HEK293 (cell line): ENCODE data around the gene CYTH3.

Source experiments
- CTCF ChIA-PET: fragments of 350-600 bp; formaldehyde crosslinking; extraction: SDS; loops from one replicate; lab custom pipeline; 2021; ENCODE audit warnings: antibody characterized with exemption; lab: Yijun Ruan, JAX
- POLR2A ChIA-PET: fragments of 300-600 bp; formaldehyde crosslinking; extraction: SDS; loops from one replicate; lab custom pipeline; 2020; ENCODE audit warnings: antibody characterized with exemption, inconsistent platforms; lab: Yijun Ruan, JAX
- H3K27ac ChIP-seq: fragments of 200-500 bp; sonication (Bioruptor generic); 2 replicates; pipeline ENCODE4 v1.5.1; 2014; ENCODE audit warnings: low read depth, low read length, control low read depth, inconsistent platforms; ENCODE audit errors: extremely low read depth
- H3K36me3 ChIP-seq, 2 experiments: fragments of 200-500 bp in 1 of 2; sonication (Bioruptor generic) in 1 of 2; 1 replicate in 1 of 2; 2 replicates in 1 of 2; pipeline ENCODE4 v1.5.1; 2014 to 2017; ENCODE audit warnings: inconsistent platforms in 2 of 2, low read length in 2 of 2; ENCODE audit not compliant: control insufficient read depth in 2 of 2, insufficient read depth in 1 of 2
- H3K4me1 ChIP-seq: fragments of 200-500 bp; sonication (Bioruptor generic); 2 replicates; pipeline ENCODE4 v1.5.1; 2014; ENCODE audit warnings: mild to moderate bottlenecking, low read length, inconsistent platforms; ENCODE audit not compliant: control insufficient read depth, insufficient read depth
- H3K4me3 ChIP-seq: 2 replicates; pipeline ENCODE4 v1.5.1; 2011; ENCODE audit warnings: low read depth, mild to moderate bottlenecking, control low read depth, low read length, moderate library complexity
- H3K9me3 ChIP-seq: fragments of 200-500 bp; sonication (Bioruptor generic); 2 replicates; pipeline ENCODE4 v1.5.1; 2014; ENCODE audit warnings: low read depth, low read length, inconsistent platforms; ENCODE audit not compliant: control insufficient read depth, insufficient read depth
- HIC1 ChIP-seq: fragments of 450-650 bp; formaldehyde crosslinking; IDR thresholded peaks from 2 replicates; pipeline ENCODE4 v1.5.1; 2016; ENCODE audit warnings: missing biosample characterization, missing genetic modification characterization
- INSM2 ChIP-seq: fragments of 450-650 bp; formaldehyde crosslinking; IDR thresholded peaks from 2 replicates; pipeline ENCODE4 v1.5.1; 2016; ENCODE audit warnings: missing biosample characterization, missing genetic modification characterization
- OSR2 ChIP-seq: fragments of 450-650 bp; formaldehyde crosslinking; IDR thresholded peaks from 2 replicates; pipeline ENCODE4 v1.5.1; 2016; ENCODE audit warnings: missing biosample characterization, missing genetic modification characterization
- RBAK ChIP-seq: fragments of 450-650 bp; formaldehyde crosslinking; IDR thresholded peaks from 2 replicates; pipeline ENCODE4 v1.5.1; 2016; ENCODE audit warnings: missing biosample characterization, missing genetic modification characterization
- ZBTB44 ChIP-seq: fragments of 450-650 bp; IDR thresholded peaks from 2 replicates; pipeline ENCODE4 v1.5.1; 2018; ENCODE audit warnings: missing biosample characterization, mild to moderate bottlenecking, missing genetic modification characterization
- ZFP37 ChIP-seq: fragments of 450-650 bp; formaldehyde crosslinking; IDR thresholded peaks from 2 replicates; pipeline ENCODE4 v1.5.1; 2016; ENCODE audit warnings: missing biosample characterization, missing genetic modification characterization
- ZNF133 ChIP-seq: fragments of 450-650 bp; formaldehyde crosslinking; IDR thresholded peaks from 2 replicates; pipeline ENCODE4 v1.5.1; 2016; ENCODE audit warnings: missing biosample characterization, missing genetic modification characterization
- ZNF157 ChIP-seq: fragments of 450-650 bp; formaldehyde crosslinking; IDR thresholded peaks from 2 replicates; pipeline ENCODE4 v1.5.1; 2016; ENCODE audit warnings: missing biosample characterization, missing genetic modification characterization
- ZNF223 ChIP-seq: fragments of 450-650 bp; formaldehyde crosslinking; IDR thresholded peaks from 2 replicates; pipeline ENCODE4 v1.5.1; 2016; ENCODE audit warnings: missing biosample characterization, missing genetic modification characterization
- ZNF24 ChIP-seq: fragments of 450-650 bp; formaldehyde crosslinking; IDR thresholded peaks from 2 replicates; pipeline ENCODE4 v1.5.1; 2016; ENCODE audit warnings: missing biosample characterization, missing genetic modification characterization
- ZNF398 ChIP-seq: fragments of 450-650 bp; formaldehyde crosslinking; IDR thresholded peaks from 2 replicates; pipeline ENCODE4 v1.5.1; 2017; ENCODE audit warnings: missing biosample characterization, missing genetic modification characterization
- ZNF416 ChIP-seq: fragments of 450-650 bp; formaldehyde crosslinking; IDR thresholded peaks from 2 replicates; pipeline ENCODE4 v1.5.1; 2016; ENCODE audit warnings: missing biosample characterization, missing genetic modification characterization
- ZNF513 ChIP-seq: fragments of 450-650 bp; IDR thresholded peaks from 2 replicates; pipeline ENCODE4 v1.5.1; 2018; ENCODE audit warnings: missing biosample characterization, missing genetic modification characterization
- ZNF548 ChIP-seq: fragments of 450-650 bp; formaldehyde crosslinking; IDR thresholded peaks from 2 replicates; pipeline ENCODE4 v1.5.1; 2016; ENCODE audit warnings: missing biosample characterization, missing genetic modification characterization
- ZNF549 ChIP-seq: fragments of 450-650 bp; IDR thresholded peaks from 2 replicates; pipeline ENCODE4 v1.5.1; 2018; ENCODE audit warnings: missing biosample characterization, missing genetic modification characterization, mild to moderate bottlenecking, inconsistent platforms, moderate library complexity
- ZNF692 ChIP-seq: fragments of 450-650 bp; formaldehyde crosslinking; IDR thresholded peaks from 2 replicates; pipeline ENCODE4 v1.5.1; 2016; ENCODE audit warnings: missing biosample characterization, missing genetic modification characterization
- ZNF768 ChIP-seq: fragments of 450-650 bp; formaldehyde crosslinking; IDR thresholded peaks from 2 replicates; pipeline ENCODE4 v1.5.1; 2018; ENCODE audit warnings: missing biosample characterization, mild to moderate bottlenecking, missing genetic modification characterization

CYTH3 gene

GRCh38 chr7:6162650-6163366 lies 109.6 kb downstream of the CYTH3 start (continued):
- no peak for TF ChIP-seq INSM2 (tag by site-specific recombination)
- TF ChIP-seq, all 188 proteins: peak for 0

- no peaks in the 10 kb centered on the region for H3K9me3 ChIP-seq
- peaks cover 12 to 53% of the 10 kb centered on the region in 2 experiments for H3K36me3 ChIP-seq
- H3K4me3 ChIP-seq: no peak overlapping the region
- H3K27ac ChIP-seq: no peak overlapping the region
- ChIA-PET CTCF (no interaction called here), POLR2A (no interaction called here)
- no peaks in the 10 kb centered on the region for H3K4me1 ChIP-seq
- TF ChIP-seq HIC1: no peak
- no peak for TF ChIP-seq ZNF549 (tag by site-specific recombination)
- TF ChIP-seq ZNF513: no peak
These were observed 110.1 kb downstream of the CYTH3 start for GRCh38 chr7:6162331-6162620.

GRCh38 chr7:6161463-6162330 lies 110.7 kb downstream of the CYTH3 start:
- POLR2A ChIA-PET: interaction anchor here (0.6 to 0.7 kb wide), 2 partner anchors 109 to 224 kb away, joined by 3 read pairs; no protein-coding TSS in a partner anchor
- H3K36me3 ChIP-seq: peaks cover 15 to 57% of the 10 kb centered on the region in 2 experiments

More at GRCh38 chr7:6161463-6162330, 110.7 kb downstream of the CYTH3 start:
- no peaks in the 10 kb centered on the region for H3K9me3 ChIP-seq
- TF ChIP-seq ZNF223 (no peak), ZBTB44 (no peak), ZNF692 (tag by site-specific recombination) (no peak), ZNF416 (no peak), RBAK (tag by site-specific recombination) (no peak), ZNF133 (tag by site-specific recombination) (no peak), ZNF24 (tag by site-specific recombination) (no peak), ZNF157 (tag by site-specific recombination) (no peak), ZNF398 (tag by site-specific recombination) (no peak), ZNF768 (tag by site-specific recombination) (no peak), ZFP37 (tag by site-specific recombination) (no peak), OSR2 (no peak), ZNF549 (tag by site-specific recombination) (no peak), ZNF548 (tag by site-specific recombination) (no peak)
- H3K4me1 ChIP-seq: no peaks in the 10 kb centered on the region
- H3K4me3 ChIP-seq: no peak overlapping the region
- CTCF ChIA-PET: interaction anchor here (1.1 to 1.7 kb wide), 4 partner anchors 19 to 105 kb away, joined by 3 to 6 read pairs (median 4); no protein-coding TSS in a partner anchor
- no peak overlapping the region for H3K27ac ChIP-seq
